CD14-positive monocyte (primary cell): ENCODE data around the gene RAB26. TPM values are rescaled to one million over a fixed set of nuclear protein-coding genes. Genes with fewer than 3 reads are reported as not detected.

Experiments
- DNase-seq, 3 donors: peaks; one replicate each; pipeline ENCODE4 v3.0.0-alpha.2; 2011 to 2022
- H2AFZ ChIP-seq: 2 replicates; pipeline ENCODE4 v1.6.0; 2012; ENCODE audit warnings: mild to moderate bottlenecking, low read depth, low read length, inconsistent platforms; ENCODE audit not compliant: insufficient read depth, poor library complexity, severe bottlenecking
- H3K27ac ChIP-seq, 2 donors: 1 replicate in 1 of 2; 2 replicates in 1 of 2; pipeline ENCODE4 v1.5.1; 2012 to 2013; ENCODE audit warnings: low read length in 2 of 2, control low read depth in 1 of 2, inconsistent platforms in 1 of 2, low read depth in 1 of 2, mild to moderate bottlenecking in 1 of 2
- H3K27me3 ChIP-seq, 2 donors: one replicate each; pipeline versions ENCODE4 v1.6.0 to v1.6.1; 2011 to 2013; ENCODE audit warnings: low read length in 2 of 2; ENCODE audit not compliant: control insufficient read depth in 2 of 2, insufficient read depth in 2 of 2
- H3K36me3 ChIP-seq, 2 donors: replicated peaks in 1 of 2; 1 replicate in 1 of 2; 2 replicates in 1 of 2; pipeline versions ENCODE4 v1.5.1 to v1.6.1; 2012 to 2013; ENCODE audit warnings: low read length in 2 of 2, control low read depth in 1 of 2, inconsistent platforms in 1 of 2, mild to moderate bottlenecking in 1 of 2; ENCODE audit not compliant: insufficient read depth in 2 of 2, control insufficient read depth in 1 of 2
- H3K4me1 ChIP-seq, 2 donors: 1 replicate in 1 of 2; 2 replicates in 1 of 2; pipeline versions ENCODE4 v1.5.1 to v1.6.1; 2012 to 2013; ENCODE audit warnings: low read length in 2 of 2, control low read depth in 1 of 2, inconsistent platforms in 1 of 2, mild to moderate bottlenecking in 1 of 2, moderate library complexity in 1 of 2; ENCODE audit not compliant: insufficient read depth in 2 of 2, control insufficient read depth in 1 of 2
- H3K4me2 ChIP-seq: replicated peaks from 2 replicates; pipeline ENCODE3; 2012; ENCODE audit warnings: low read length, moderate library complexity, mild to moderate bottlenecking; ENCODE audit not compliant: poor library complexity, severe bottlenecking; ENCODE audit errors: extremely low read depth
- H3K4me3 ChIP-seq, 3 experiments: fragments of 200-600 bp in 1 of 3; sonication (generic) in 1 of 3; replicated peaks in 1 of 3; 1 replicate in 2 of 3; 2 replicates in 1 of 3; pipeline ENCODE4 v1.5.1; 2011 to 2013; ENCODE audit warnings: low read length in 3 of 3, mild to moderate bottlenecking in 3 of 3, control low read depth in 2 of 3, low read depth in 2 of 3, inconsistent platforms in 1 of 3, moderate library complexity in 1 of 3
- H3K79me2 ChIP-seq: 2 replicates; pipeline ENCODE4 v1.6.0; 2012; ENCODE audit warnings: mild to moderate bottlenecking, control low read depth, inconsistent platforms, low read length, moderate library complexity; ENCODE audit not compliant: insufficient read depth
- H3K9ac ChIP-seq: 2 replicates; pipeline ENCODE4 v1.6.0; 2017; ENCODE audit warnings: low read length, mild to moderate bottlenecking; ENCODE audit not compliant: insufficient read depth, poor library complexity, severe bottlenecking
- H3K9me3 ChIP-seq, 2 donors: replicated peaks in 1 of 2; 1 replicate in 1 of 2; 2 replicates in 1 of 2; pipeline versions ENCODE4 v1.5.1 to v1.6.1; 2012 to 2013; ENCODE audit warnings: low read length in 2 of 2, control low read depth in 1 of 2; ENCODE audit not compliant: control insufficient read depth in 1 of 2, insufficient read depth in 1 of 2
- H4K20me1 ChIP-seq: 2 replicates; pipeline ENCODE4 v1.6.0; 2012; ENCODE audit warnings: mild to moderate bottlenecking, low read length, control low read depth, moderate library complexity; ENCODE audit not compliant: insufficient read depth
- H3K27ac Mint-ChIP-seq, 7 donors: one replicate each; pipeline ENCODE4 v1.8.0; 2020; ENCODE audit warnings: mild to moderate bottlenecking in 7 of 7, mixed read lengths in 7 of 7, moderate library complexity in 6 of 7, inconsistent platforms in 2 of 7
- H3K27me3 Mint-ChIP-seq, 3 donors: one replicate each; pipeline ENCODE4 v1.8.0; 2021 to 2022; ENCODE audit warnings: low read depth in 3 of 3, mild to moderate bottlenecking in 3 of 3, mixed read lengths in 3 of 3, moderate library complexity in 3 of 3, inconsistent platforms in 1 of 3
- H3K36me3 Mint-ChIP-seq, 2 donors: one replicate each; pipeline ENCODE4 v1.8.0; 2020; ENCODE audit warnings: mixed read lengths in 2 of 2, inconsistent platforms in 1 of 2, mild to moderate bottlenecking in 1 of 2
- H3K4me1 Mint-ChIP-seq: one replicate; pipeline ENCODE4 v1.8.0; 2020; ENCODE audit warnings: mild to moderate bottlenecking, mixed read lengths
- H3K4me3 Mint-ChIP-seq, 2 donors: one replicate each; pipeline ENCODE4 v1.8.0; 2020; ENCODE audit warnings: mild to moderate bottlenecking in 2 of 2, mixed read lengths in 2 of 2, moderate library complexity in 1 of 2
- H3K9me3 Mint-ChIP-seq, 7 donors: one replicate each; pipeline ENCODE4 v1.8.0; 2020 to 2022; ENCODE audit warnings: mixed read lengths in 7 of 7, mild to moderate bottlenecking in 6 of 7, moderate library complexity in 6 of 7, inconsistent platforms in 2 of 7
- WGBS: methylation state at CpG from one replicate; pipeline ENCODE4 v1.1.5; 2013; ENCODE audit warnings: missing lambda C conversion rate; ENCODE audit not compliant: insufficient coverage; 5-methylcytosine and 5-hydroxymethylcytosine counted together
- intact Hi-C, 2 donors: fragments of 100-400 bp; cut with micrococcal nuclease; formaldehyde crosslinking; loops; one replicate each; pipeline versions ENCODE4 v1.15.0 to v1.15.1; 2023
- polyA plus RNA-seq, 3 donors: library from polyadenylated mRNA; depleted of rRNA in 1 of 3; unstranded in 2 of 3; stranded (reverse) in 1 of 3; fragments of 300-500 nt in 2 of 3; fragments of >200 nt in 1 of 3; fragmentation: Illumina TruSeq in 2 of 3; gene quantifications; 1 replicate in 2 of 3; 2 replicates in 1 of 3; pipeline ENCODE4 v1.2.3, GENCODE V29; 2012 to 2021
- TF ChIP-seq, protein P1 (sequence below): fragments of 200-600 bp; IDR thresholded peaks from one replicate; pipeline ENCODE4 v1.8.0; 2022; ENCODE audit warnings: antibody characterized with exemption, mild to moderate bottlenecking

Gene RAB26
- polyA plus RNA-seq, 3 donors = not detected

DNA sequence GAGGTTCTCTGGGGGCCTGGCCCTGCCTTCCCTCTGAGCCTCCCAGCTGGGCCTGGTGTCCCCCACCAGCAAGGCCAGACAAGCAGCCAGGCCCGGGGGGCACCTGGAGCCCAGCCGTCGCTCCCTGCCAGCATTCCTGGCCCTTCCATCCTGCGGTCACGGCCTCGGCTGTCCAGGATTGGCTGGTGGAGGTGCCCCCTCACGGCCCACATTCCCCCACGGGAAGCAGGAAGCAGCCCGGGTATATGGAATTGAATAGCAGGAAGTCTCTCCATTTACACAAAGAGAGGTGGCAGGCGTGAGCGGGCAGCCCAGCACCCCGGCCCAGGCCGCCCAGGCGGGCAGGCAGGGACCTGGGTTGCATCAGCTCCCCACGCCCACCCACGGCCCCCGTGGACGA lies 21.7 kb downstream of the RAB26 start:
- Mint-ChIP-seq H3K4me1 (no peaks in the 10 kb centered on the region), H3K4me3 (no peak overlapping the region), H3K36me3 (peaks cover 36 to 76% of the 10 kb centered on the region in 2 donors), H3K9me3 (no peaks in the 10 kb centered on the region), H3K27me3 (peaks cover 0 to 3% (median 0%) of the 10 kb centered on the region in 3 donors), H3K27ac (no peak overlapping the region)
- H4K20me1 ChIP-seq = peaks cover 13% of the 10 kb centered on the region
- no peak overlapping the region for H3K27ac ChIP-seq
- intact Hi-C loops = no loop called here
- H3K79me2 ChIP-seq = peaks cover 3% of the 10 kb centered on the region
- H2AFZ ChIP-seq = no peak overlapping the region
- H3K4me1 ChIP-seq = no peaks in the 10 kb centered on the region
- H3K9me3 ChIP-seq = no peaks in the 10 kb centered on the region
- no peak overlapping the region for H3K4me3 ChIP-seq
- H3K36me3 ChIP-seq = peaks cover 79 to 91% of the 10 kb centered on the region in 2 donors
- WGBS = 87% methylated on average over 15 of the region's 18 CpGs
- H3K9ac ChIP-seq = no peak overlapping the region
- H3K27me3 ChIP-seq = no peaks in the 10 kb centered on the region
- H3K4me2 ChIP-seq = no peak overlapping the region
- TF ChIP-seq, protein P1, sequence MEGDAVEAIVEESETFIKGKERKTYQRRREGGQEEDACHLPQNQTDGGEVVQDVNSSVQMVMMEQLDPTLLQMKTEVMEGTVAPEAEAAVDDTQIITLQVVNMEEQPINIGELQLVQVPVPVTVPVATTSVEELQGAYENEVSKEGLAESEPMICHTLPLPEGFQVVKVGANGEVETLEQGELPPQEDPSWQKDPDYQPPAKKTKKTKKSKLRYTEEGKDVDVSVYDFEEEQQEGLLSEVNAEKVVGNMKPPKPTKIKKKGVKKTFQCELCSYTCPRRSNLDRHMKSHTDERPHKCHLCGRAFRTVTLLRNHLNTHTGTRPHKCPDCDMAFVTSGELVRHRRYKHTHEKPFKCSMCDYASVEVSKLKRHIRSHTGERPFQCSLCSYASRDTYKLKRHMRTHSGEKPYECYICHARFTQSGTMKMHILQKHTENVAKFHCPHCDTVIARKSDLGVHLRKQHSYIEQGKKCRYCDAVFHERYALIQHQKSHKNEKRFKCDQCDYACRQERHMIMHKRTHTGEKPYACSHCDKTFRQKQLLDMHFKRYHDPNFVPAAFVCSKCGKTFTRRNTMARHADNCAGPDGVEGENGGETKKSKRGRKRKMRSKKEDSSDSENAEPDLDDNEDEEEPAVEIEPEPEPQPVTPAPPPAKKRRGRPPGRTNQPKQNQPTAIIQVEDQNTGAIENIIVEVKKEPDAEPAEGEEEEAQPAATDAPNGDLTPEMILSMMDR = no peak
- DNase-seq = no peak

DNA sequence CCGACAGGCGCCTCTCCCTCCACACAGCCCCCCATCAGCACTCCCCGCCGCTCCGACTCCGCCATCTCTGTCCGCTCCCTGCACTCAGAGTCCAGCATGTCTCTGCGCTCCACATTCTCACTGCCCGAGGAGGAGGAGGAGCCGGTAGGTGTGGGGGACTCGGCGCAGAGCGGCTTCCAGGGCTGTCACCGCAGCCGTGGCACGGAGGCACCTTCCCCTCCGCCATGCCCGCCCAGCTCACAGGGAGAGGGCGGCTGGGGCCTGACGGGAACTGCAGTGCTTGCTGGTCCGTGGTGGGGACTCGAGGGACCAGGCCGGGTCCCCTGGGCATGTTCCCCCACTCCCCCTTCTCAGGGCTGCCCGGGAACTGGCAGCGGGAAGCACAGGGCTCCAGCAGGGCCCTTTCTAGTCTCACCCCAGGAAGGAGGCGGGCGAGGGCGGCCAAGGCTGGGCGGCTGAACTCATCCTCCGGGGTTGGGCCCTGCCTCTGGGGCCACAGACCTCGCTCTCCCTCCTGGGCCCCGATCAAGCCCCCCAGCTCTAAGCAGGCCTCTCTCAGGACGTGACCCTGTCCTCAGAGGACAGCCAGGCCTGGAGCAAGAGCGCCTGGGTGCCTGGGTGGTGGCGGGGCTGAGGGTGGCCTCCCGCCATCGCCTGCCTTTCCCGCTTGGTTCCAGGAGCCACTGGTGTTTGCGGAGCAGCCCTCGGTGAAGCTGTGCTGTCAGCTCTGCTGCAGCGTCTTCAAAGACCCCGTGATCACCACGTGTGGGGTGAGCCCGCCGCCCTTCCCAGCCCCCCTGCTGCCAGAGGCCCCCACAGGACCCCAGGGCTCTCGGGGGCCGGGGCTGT lies 22.4 kb downstream of the RAB26 start:
- Mint-ChIP-seq H3K4me3 (peak overlapping the region in 1 of 2 donors; percentile 52), H3K4me1 (no peaks in the 10 kb centered on the region), H3K27me3 (peaks cover 0 to 3% (median 0%) of the 10 kb centered on the region in 3 donors), H3K27ac (no peak overlapping the region), H3K36me3 (peaks cover 38 to 79% of the 10 kb centered on the region in 2 donors), H3K9me3 (no peaks in the 10 kb centered on the region)
- Histone ChIP-seq H3K79me2 (peaks cover 1% of the 10 kb centered on the region), H4K20me1 (peaks cover 9% of the 10 kb centered on the region), H3K4me3 (no peak overlapping the region), H3K9ac (no peak overlapping the region), H2AFZ (no peak overlapping the region), H3K27ac (no peak overlapping the region), H3K4me2 (no peak overlapping the region), H3K9me3 (no peaks in the 10 kb centered on the region), H3K4me1 (no peaks in the 10 kb centered on the region), H3K36me3 (peaks cover 85 to 95% of the 10 kb centered on the region in 2 donors), H3K27me3 (no peaks in the 10 kb centered on the region)
- 91% methylated on average over 43 of the region's 47 CpGs for WGBS
- intact Hi-C loops = no loop called here
- no peak for DNase-seq
- TF ChIP-seq, protein P1 = no peak
